ACC112 (cell line): ENCODE data around the gene MYO16.

Experiments
- H2AFZ ChIP-seq: fragments of 200-600 bp; sonication (generic); one replicate; pipeline ENCODE4 v1.6.0; 2017; ENCODE audit warnings: antibody characterized with exemption, low read length; ENCODE audit not compliant: unreplicated experiment
- H3K27ac ChIP-seq: fragments of 200-600 bp; sonication (generic); 2 replicates; pipeline ENCODE4 v1.5.1; 2014; ENCODE audit warnings: low read depth, mild to moderate bottlenecking, antibody characterized with exemption, low read length, moderate library complexity
- H3K27me3 ChIP-seq: fragments of 200-600 bp; sonication (generic); 2 replicates; pipeline ENCODE4 v1.6.1; 2014; ENCODE audit warnings: mild to moderate bottlenecking, antibody characterized with exemption, low read length, moderate library complexity, mixed read lengths; ENCODE audit not compliant: insufficient read depth
- H3K36me3 ChIP-seq: fragments of 200-600 bp; sonication (generic); 2 replicates; pipeline ENCODE4 v1.6.1; 2016; ENCODE audit warnings: mild to moderate bottlenecking, antibody characterized with exemption, low read length, moderate library complexity, mixed read lengths; ENCODE audit not compliant: insufficient read depth
- H3K4me1 ChIP-seq: fragments of 200-600 bp; sonication (generic); one replicate; pipeline ENCODE4 v1.6.1; 2016; ENCODE audit warnings: low read length, mixed read lengths; ENCODE audit not compliant: insufficient read depth, unreplicated experiment, control insufficient read depth
- H3K4me3 ChIP-seq: fragments of 200-600 bp; sonication (generic); 2 replicates; pipeline ENCODE4 v1.5.1; 2014; ENCODE audit warnings: mild to moderate bottlenecking, low read depth, low read length
- H3K79me2 ChIP-seq: fragments of 200-600 bp; sonication (generic); one replicate; pipeline ENCODE4 v1.6.0; 2016; ENCODE audit warnings: low read length; ENCODE audit not compliant: control insufficient read depth, unreplicated experiment, insufficient read depth

Gene MYO16

GRCh38 chr13:109200556-109200955 is 571.1 kb downstream of the MYO16 start:
- H3K27me3 ChIP-seq, result no peaks in the 10 kb centered on the region
- H2AFZ ChIP-seq, result peak overlapping the region; percentile 59
- H3K4me3 ChIP-seq, result no peak overlapping the region
- H3K27ac ChIP-seq, result no peak overlapping the region
- H3K36me3 ChIP-seq, result no peaks in the 10 kb centered on the region
- H3K4me1 ChIP-seq, result peaks cover 22% of the 10 kb centered on the region
- H3K79me2 ChIP-seq, result no peaks in the 10 kb centered on the region

DNA sequence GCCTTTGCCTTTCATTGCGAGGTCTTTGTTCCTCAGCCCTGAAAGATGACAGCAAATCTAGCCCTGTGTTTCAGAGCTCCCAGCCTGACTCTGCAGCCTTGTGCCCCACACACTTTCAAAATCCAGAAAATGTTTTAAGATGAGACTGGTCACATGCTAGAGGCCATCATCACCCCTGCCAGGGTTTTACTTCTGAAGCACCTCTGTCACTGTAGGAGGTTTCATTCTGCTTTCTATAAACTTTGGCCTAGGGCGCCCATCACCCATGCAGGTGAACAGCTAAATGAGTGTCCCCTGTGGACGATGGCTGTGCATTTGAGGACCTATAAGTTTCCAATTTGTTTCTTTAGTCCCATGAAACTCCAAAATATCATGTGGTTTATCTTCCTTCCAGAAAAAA is 574.2 kb downstream of the MYO16 start:
- Histone ChIP-seq H2AFZ (peak overlapping the region; percentile 10), H3K27ac (no peak overlapping the region), H3K36me3 (no peaks in the 10 kb centered on the region), H3K4me3 (no peak overlapping the region), H3K27me3 (no peaks in the 10 kb centered on the region), H3K79me2 (no peaks in the 10 kb centered on the region), H3K4me1 (peaks cover 24% of the 10 kb centered on the region)

GRCh38 chr13:109204252-109204651 is 574.8 kb downstream of the MYO16 start:
- H3K27me3 ChIP-seq, result no peaks in the 10 kb centered on the region
- no peak overlapping the region for H2AFZ ChIP-seq
- H3K4me3 ChIP-seq, result no peak overlapping the region
- H3K36me3 ChIP-seq, result no peaks in the 10 kb centered on the region
- peaks cover 20% of the 10 kb centered on the region for H3K4me1 ChIP-seq
- no peaks in the 10 kb centered on the region for H3K79me2 ChIP-seq
- H3K27ac ChIP-seq, result no peak overlapping the region

- H3K36me3 ChIP-seq, result no peaks in the 10 kb centered on the region
- H3K4me1 ChIP-seq, result peaks cover 20% of the 10 kb centered on the region
- no peak overlapping the region for H3K27ac ChIP-seq
- H3K79me2 ChIP-seq, result no peaks in the 10 kb centered on the region
- H3K4me3 ChIP-seq, result no peak overlapping the region
- H3K27me3 ChIP-seq, result no peaks in the 10 kb centered on the region
- no peak overlapping the region for H2AFZ ChIP-seq
Measured at GRCh38 chr13:109204657-109205056, 575.2 kb downstream of the MYO16 start.

DNA sequence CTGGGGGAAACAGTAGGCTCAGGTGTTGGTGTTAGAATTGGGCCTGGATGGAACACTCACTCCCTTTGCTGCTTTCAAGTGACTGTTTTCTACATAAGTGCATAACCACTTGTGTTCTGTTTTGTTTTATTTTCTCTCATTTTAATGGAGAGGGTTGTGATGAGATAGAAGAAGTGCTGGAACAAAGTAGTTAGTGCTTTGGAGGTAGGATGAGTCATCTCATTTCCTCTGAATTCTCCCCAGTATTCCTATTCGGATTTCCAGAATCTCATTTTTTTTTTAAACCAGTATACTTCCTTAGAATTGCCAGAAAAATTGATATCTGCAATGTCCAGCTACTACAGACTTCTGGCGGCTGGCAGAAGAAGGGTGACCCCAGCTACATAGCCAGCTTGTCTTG is 575.9 kb downstream of the MYO16 start:
- Histone ChIP-seq H3K79me2 (no peaks in the 10 kb centered on the region), H3K4me1 (peaks cover 17% of the 10 kb centered on the region), H2AFZ (no peak overlapping the region), H3K27me3 (no peaks in the 10 kb centered on the region), H3K27ac (no peak overlapping the region), H3K4me3 (no peak overlapping the region), H3K36me3 (no peaks in the 10 kb centered on the region)

DNA sequence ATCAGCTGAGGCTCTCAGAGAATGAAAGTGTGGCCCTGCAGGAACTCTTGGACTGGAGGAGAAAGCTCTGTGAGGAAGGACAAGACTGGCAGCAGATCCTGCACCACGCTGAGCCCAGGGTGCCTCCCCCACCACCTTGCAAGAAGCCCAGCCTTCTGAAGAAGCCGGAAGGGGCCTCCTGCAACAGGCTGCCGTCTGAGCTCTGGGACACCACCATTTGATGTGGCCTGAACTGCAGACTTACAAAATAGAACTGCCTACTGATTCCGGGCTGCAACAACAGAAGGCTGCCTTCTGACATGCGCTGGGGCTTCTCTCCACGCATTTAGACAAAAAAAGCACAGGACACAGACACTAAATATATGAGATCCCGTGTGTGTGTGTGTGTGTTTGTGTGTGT is 577.2 kb downstream of the MYO16 start:
- H3K4me3 ChIP-seq, result no peak overlapping the region
- H2AFZ ChIP-seq, result no peak overlapping the region
- H3K79me2 ChIP-seq, result no peaks in the 10 kb centered on the region
- H3K27ac ChIP-seq, result no peak overlapping the region
- no peaks in the 10 kb centered on the region for H3K36me3 ChIP-seq
- no peaks in the 10 kb centered on the region for H3K27me3 ChIP-seq
- H3K4me1 ChIP-seq, result peaks cover 12% of the 10 kb centered on the region

DNA sequence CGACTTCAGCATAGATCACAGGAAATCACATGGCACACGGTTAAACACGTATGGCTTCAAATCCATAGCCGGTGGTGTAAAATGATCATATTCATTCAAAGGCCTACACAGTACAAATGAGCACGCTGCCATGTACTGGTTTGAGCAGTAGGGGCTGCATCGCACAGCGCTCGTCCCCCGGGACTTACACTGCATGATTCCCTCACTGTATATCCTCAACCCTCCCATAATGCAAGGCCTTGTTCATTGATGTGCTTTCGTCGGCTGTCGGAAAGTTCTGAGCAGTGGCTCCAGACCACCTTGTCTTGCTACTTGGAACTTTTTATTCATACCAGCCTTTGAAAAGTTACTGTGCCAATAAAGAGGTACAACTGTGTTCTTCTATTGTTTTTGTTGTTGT is 578.2 kb downstream of the MYO16 start:
- Histone ChIP-seq H2AFZ (no peak overlapping the region), H3K4me3 (no peak overlapping the region), H3K27ac (no peak overlapping the region), H3K4me1 (peaks cover 12% of the 10 kb centered on the region), H3K36me3 (no peaks in the 10 kb centered on the region), H3K27me3 (no peaks in the 10 kb centered on the region), H3K79me2 (no peaks in the 10 kb centered on the region)

GRCh38 chr13:109208522-109208921 is 579.1 kb downstream of the MYO16 start:
- H2AFZ ChIP-seq, result no peak overlapping the region
- H3K27ac ChIP-seq, result no peak overlapping the region
- peaks cover 12% of the 10 kb centered on the region for H3K4me1 ChIP-seq
- H3K27me3 ChIP-seq, result no peaks in the 10 kb centered on the region
- H3K4me3 ChIP-seq, result no peak overlapping the region
- H3K36me3 ChIP-seq, result no peaks in the 10 kb centered on the region
- no peaks in the 10 kb centered on the region for H3K79me2 ChIP-seq

DNA sequence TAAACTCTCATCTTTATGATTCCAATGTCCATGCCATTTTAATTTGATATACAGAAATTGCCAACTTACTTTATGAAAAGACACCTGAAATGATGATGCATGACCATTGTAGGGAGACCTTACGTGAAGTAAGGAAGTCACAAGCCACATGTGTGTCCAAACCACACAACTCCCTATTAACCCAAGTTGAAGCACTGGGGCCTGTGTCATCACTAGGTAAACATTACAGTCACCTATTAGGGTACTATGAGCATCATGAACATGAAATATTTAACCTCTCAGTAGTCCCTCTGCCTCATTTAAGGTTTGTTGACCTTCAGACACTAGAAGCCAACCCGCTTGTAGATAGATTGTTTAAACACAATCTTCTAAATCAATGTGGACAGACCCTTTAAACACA is 580.1 kb downstream of the MYO16 start:
- peaks cover 12% of the 10 kb centered on the region for H3K4me1 ChIP-seq
- H3K4me3 ChIP-seq, result no peak overlapping the region
- no peaks in the 10 kb centered on the region for H3K27me3 ChIP-seq
- H3K79me2 ChIP-seq, result no peaks in the 10 kb centered on the region
- H3K36me3 ChIP-seq, result no peaks in the 10 kb centered on the region
- no peak overlapping the region for H2AFZ ChIP-seq
- no peak overlapping the region for H3K27ac ChIP-seq

DNA sequence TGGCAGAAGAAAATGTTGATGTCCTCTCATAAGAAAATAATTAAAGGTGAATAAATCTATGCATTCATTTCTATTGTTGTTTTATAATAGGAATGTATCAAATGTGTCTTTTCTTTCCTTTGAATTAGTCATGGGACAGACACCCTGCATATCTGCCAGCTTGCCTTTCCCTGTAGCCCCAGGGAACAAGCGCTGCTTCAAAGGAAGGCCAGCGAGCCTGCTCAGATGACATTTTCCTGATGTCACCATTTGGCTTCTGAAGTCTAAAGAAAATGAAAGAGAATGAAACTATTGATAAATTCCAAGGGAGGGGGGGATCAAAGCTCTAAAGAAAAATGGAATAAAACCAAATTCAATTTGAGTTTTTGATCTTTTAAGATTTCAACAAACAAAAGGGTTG is 582.2 kb downstream of the MYO16 start:
- no peaks in the 10 kb centered on the region for H3K79me2 ChIP-seq
- no peaks in the 10 kb centered on the region for H3K27me3 ChIP-seq
- no peak overlapping the region for H2AFZ ChIP-seq
- H3K4me3 ChIP-seq, result no peak overlapping the region
- no peak overlapping the region for H3K27ac ChIP-seq
- H3K36me3 ChIP-seq, result no peaks in the 10 kb centered on the region
- H3K4me1 ChIP-seq, result no peaks in the 10 kb centered on the region

DNA sequence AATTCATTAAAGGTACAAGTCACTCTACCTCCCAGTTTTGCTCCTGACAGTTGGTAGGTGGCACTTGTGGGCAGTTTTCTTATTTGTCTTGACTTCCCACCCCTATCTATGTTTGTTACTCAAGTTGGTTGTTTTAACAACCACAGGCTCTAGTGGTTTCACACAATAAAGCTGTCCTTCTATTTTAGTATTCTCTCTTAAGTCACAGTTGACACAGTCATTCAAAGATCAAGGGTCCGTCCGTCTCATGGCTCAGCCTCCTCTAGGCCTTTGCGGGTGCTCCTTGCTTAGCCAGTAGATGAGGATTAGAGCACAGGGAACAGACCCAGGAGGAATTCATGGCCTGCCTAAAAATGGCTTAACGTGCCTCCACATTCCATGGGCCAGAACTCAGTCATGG is 583.2 kb downstream of the MYO16 start:
- no peak overlapping the region for H2AFZ ChIP-seq
- H3K4me3 ChIP-seq, result no peak overlapping the region
- no peak overlapping the region for H3K27ac ChIP-seq
- H3K36me3 ChIP-seq, result no peaks in the 10 kb centered on the region
- no peaks in the 10 kb centered on the region for H3K79me2 ChIP-seq
- H3K4me1 ChIP-seq, result no peaks in the 10 kb centered on the region
- no peaks in the 10 kb centered on the region for H3K27me3 ChIP-seq

- H2AFZ ChIP-seq, result no peak overlapping the region
- no peaks in the 10 kb centered on the region for H3K27me3 ChIP-seq
- no peak overlapping the region for H3K4me3 ChIP-seq
- H3K36me3 ChIP-seq, result no peaks in the 10 kb centered on the region
- H3K4me1 ChIP-seq, result no peaks in the 10 kb centered on the region
- H3K27ac ChIP-seq, result no peak overlapping the region
- no peaks in the 10 kb centered on the region for H3K79me2 ChIP-seq
Measured at GRCh38 chr13:109213714-109214113, 584.3 kb downstream of the MYO16 start.
